Upper lobe of left lung (tissue), 6 donors: ENCODE results near the gene GBF1. TPM values are rescaled to one million over a fixed set of nuclear protein-coding genes. Genes with fewer than 3 reads are reported as not detected.

Source experiments
- ATAC-seq, 2 donors: fragments of 200-7000 bp; cut with Tn5 transposase; one replicate each; pipeline ENCODE4 v1.9.1; 2022; ENCODE audit warnings: mild to moderate bottlenecking in 2 of 2, moderate library complexity in 2 of 2; ENCODE audit not compliant: low FRiP score in 2 of 2
- DNase-seq, 2 donors: peaks; one replicate each; pipeline ENCODE4 v3.0.0-alpha.2; 2019 to 2020
- H3K27ac ChIP-seq, 4 donors: fragments of 200-600 bp; sonication (generic); one replicate each; pipeline ENCODE4 v1.5.1; 2016 to 2019
- H3K27me3 ChIP-seq, 4 donors: fragments of 200-600 bp; sonication (generic); one replicate each; pipeline ENCODE4 v1.5.1; 2017 to 2019
- H3K36me3 ChIP-seq, 4 donors: fragments of 200-600 bp; sonication (generic); one replicate each; pipeline ENCODE4 v1.5.1; 2016 to 2019
- H3K4me1 ChIP-seq, 4 donors: fragments of 200-600 bp; sonication (generic); one replicate each; pipeline ENCODE4 v1.5.1; 2018 to 2019
- H3K4me3 ChIP-seq, 4 donors: fragments of 200-600 bp; sonication (generic); one replicate each; pipeline ENCODE4 v1.5.1; 2017 to 2019; ENCODE audit warnings: mild to moderate bottlenecking in 2 of 4, moderate library complexity in 1 of 4
- H3K9me3 ChIP-seq, 4 donors: fragments of 200-600 bp; sonication (generic); one replicate each; pipeline ENCODE4 v1.5.1; 2018 to 2019
- CTCF ChIP-seq, 6 experiments: fragments of 450-650 bp in 4 of 6; fragments of 200-600 bp in 2 of 6; sonication (generic) in 2 of 6; IDR thresholded peaks; one replicate each; pipeline ENCODE4 v1.5.1; 2016 to 2019; ENCODE audit warnings: antibody characterized with exemption in 6 of 6
- EP300 ChIP-seq, 4 donors: sonication (generic); formaldehyde crosslinking; IDR thresholded peaks; one replicate each; pipeline ENCODE4 v1.5.1; 2017; ENCODE audit warnings: antibody characterized with exemption in 4 of 4, control low read depth in 2 of 4
- POLR2A ChIP-seq, 4 donors: fragments of 450-650 bp; IDR thresholded peaks; one replicate each; pipeline ENCODE4 v1.5.1; 2016 to 2017; ENCODE audit warnings: antibody characterized with exemption in 4 of 4, mild to moderate bottlenecking in 2 of 4
- POLR2AphosphoS5 ChIP-seq, 2 donors: sonication (generic); formaldehyde crosslinking; IDR thresholded peaks; one replicate each; pipeline ENCODE4 v1.5.1; 2017; ENCODE audit warnings: antibody characterized with exemption in 2 of 2
- whole genome bisulfite sequencing, 2 donors: methylation state at CpG; one replicate each; pipeline ENCODE4 v1.1.5; 2017 to 2018; 5-methylcytosine and 5-hydroxymethylcytosine counted together
- total RNA-seq, 6 donors: library from RNA; depleted of rRNA in 4 of 6; stranded (reverse); fragments of >200 nt in 4 of 6; gene quantifications; one replicate each; pipeline versions ENCODE4 v1.1.0 to v1.2.1, GENCODE V29; 2016 to 2021
- donor health status: DM: no; HTN: no; CAD: no; lungs with moderate emphysema.
- donor health status: DM: no; HTN: yes; CAD: no; lungs with severe emphysema.

Gene GBF1
- total RNA-seq, 6 donors from 2014 or later = 36.7 to 59.7 (median 44.4) TPM

- ATAC-seq (no peak), DNase-seq (no peak)
- Histone ChIP-seq H3K27me3 (peaks cover 0 to 11% (median 0%) of the 10 kb centered on the region in 4 donors), H3K36me3 (peaks cover 0 to 22% (median 20%) of the 10 kb centered on the region in 4 donors), H3K4me1 (peaks cover 26 to 46% (median 33%) of the 10 kb centered on the region in 4 donors), H3K9me3 (peaks cover 0 to 3% (median 0%) of the 10 kb centered on the region in 4 donors), H3K27ac (peak overlapping the region in 3 of 4 donors; percentile 91 to 95 (median 94)), H3K4me3 (peak overlapping the region in 1 of 4 donors; percentile 94)
- 96% methylated on average over 10 to 13 of the region's 13 CpGs for WGBS, 2 donors
- TF ChIP-seq EP300 (IDR thresholded peaks at IDR 0.05) = no peak
- TF ChIP-seq POLR2AphosphoS5 (IDR thresholded peaks at IDR 0.05) = no peak
- no peak for TF ChIP-seq POLR2A (IDR thresholded peaks at IDR 0.05)
- no peak for TF ChIP-seq CTCF (IDR thresholded peaks at IDR 0.05)
Observed at GRCh38 chr10:102423372-102423968, 178.1 kb downstream of the GBF1 start.

GRCh38 chr10:102424145-102424544 is 178.8 kb downstream of the GBF1 start:
- H3K36me3 ChIP-seq = peaks cover 0 to 22% (median 20%) of the 10 kb centered on the region in 4 donors
- H3K9me3 ChIP-seq = peaks cover 0 to 3% (median 0%) of the 10 kb centered on the region in 4 donors
- 81 to 96% methylated on average over 8 to 9 of the region's 9 CpGs for WGBS, 2 donors
- H3K27me3 ChIP-seq = peaks cover 0 to 4% (median 0%) of the 10 kb centered on the region in 4 donors
- no peak for DNase-seq
- no peak for ATAC-seq
- no peak overlapping the region for H3K27ac ChIP-seq
- TF ChIP-seq POLR2A (IDR thresholded peaks at IDR 0.05) (no peak), CTCF (IDR thresholded peaks at IDR 0.05) (no peak), EP300 (IDR thresholded peaks at IDR 0.05) (no peak), POLR2AphosphoS5 (IDR thresholded peaks at IDR 0.05) (no peak)
- H3K4me1 ChIP-seq = peaks cover 23 to 43% (median 29%) of the 10 kb centered on the region in 4 donors
- no peak overlapping the region for H3K4me3 ChIP-seq

- 81% methylated on average over 5 of the region's 6 CpGs; no CpG with 5 or more reads in 1 of the 2 donors for WGBS, 2 donors
- ATAC-seq (no peak), DNase-seq (peak in 1 of 2 donors; percentile 26)
- peaks cover 0 to 3% (median 0%) of the 10 kb centered on the region in 4 donors for H3K9me3 ChIP-seq
- no peaks in the 10 kb centered on the region for H3K27me3 ChIP-seq
- H3K4me1 ChIP-seq = peaks cover 15 to 35% (median 21%) of the 10 kb centered on the region in 4 donors
- TF ChIP-seq POLR2AphosphoS5 (IDR thresholded peaks at IDR 0.05) = no peak
- TF ChIP-seq CTCF (IDR thresholded peaks at IDR 0.05) = no peak
- no peak for TF ChIP-seq POLR2A (IDR thresholded peaks at IDR 0.05)
- TF ChIP-seq EP300 (IDR thresholded peaks at IDR 0.05) = no peak
- no peak overlapping the region for H3K4me3 ChIP-seq
- no peak overlapping the region for H3K27ac ChIP-seq
- H3K36me3 ChIP-seq = peaks cover 0 to 22% (median 20%) of the 10 kb centered on the region in 4 donors
Observed at GRCh38 chr10:102424916-102425315, 179.6 kb downstream of the GBF1 start.

GRCh38 chr10:102425444-102425843 is 180.1 kb downstream of the GBF1 start:
- Histone ChIP-seq H3K4me3 (no peak overlapping the region), H3K9me3 (peaks cover 0 to 3% (median 0%) of the 10 kb centered on the region in 4 donors), H3K36me3 (peaks cover 0 to 22% (median 20%) of the 10 kb centered on the region in 4 donors), H3K27ac (no peak overlapping the region), H3K27me3 (no peaks in the 10 kb centered on the region), H3K4me1 (peaks cover 10 to 30% (median 16%) of the 10 kb centered on the region in 4 donors)
- TF ChIP-seq EP300 (IDR thresholded peaks at IDR 0.05) (no peak), POLR2AphosphoS5 (IDR thresholded peaks at IDR 0.05) (no peak), CTCF (IDR thresholded peaks at IDR 0.05) (no peak), POLR2A (IDR thresholded peaks at IDR 0.05) (no peak)
- WGBS, 2 donors = 91 to 93% methylated on average over 1 of the region's 1 CpG
- DNase-seq (no peak), ATAC-seq (no peak)
